ENCODE measurements around the gene BCAS1.

BCAS1 gene

DNA sequence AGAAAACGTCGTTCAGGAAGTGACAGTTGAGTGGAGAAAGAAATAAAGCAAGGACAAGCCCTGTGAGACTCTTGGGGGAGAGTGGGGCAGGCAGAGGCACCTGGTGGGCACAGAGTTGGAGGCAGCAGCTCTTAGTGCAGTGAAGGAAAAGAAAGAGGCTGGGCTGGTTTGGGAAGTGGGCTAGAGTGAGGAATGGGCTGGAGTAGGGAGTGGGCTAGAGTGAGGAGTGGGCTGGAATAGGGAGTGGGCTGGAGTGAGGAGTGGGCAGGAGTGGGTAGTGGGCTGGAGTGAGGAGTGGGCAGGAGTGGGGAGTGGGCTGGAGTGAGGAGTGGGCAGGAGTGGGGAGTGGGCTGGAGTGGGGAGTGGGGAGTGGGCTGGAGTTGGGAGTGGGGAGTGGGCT lies 43.7 kb upstream of the BCAS1 start:
- Mint-ChIP-seq H3K36me3 (ENCODE audit: low read depth) (no peaks in the 10 kb centered on the region), H3K4me3 (no peak overlapping the region), H3K9me3 (peaks cover 5% of the 10 kb centered on the region), H3K27me3 (ENCODE audit: low read depth, poor library complexity) (peaks cover 4% of the 10 kb centered on the region), H3K4me1 (peaks cover 13% of the 10 kb centered on the region), H3K27ac (no peak overlapping the region)
- TF ChIP-seq, protein P1, sequence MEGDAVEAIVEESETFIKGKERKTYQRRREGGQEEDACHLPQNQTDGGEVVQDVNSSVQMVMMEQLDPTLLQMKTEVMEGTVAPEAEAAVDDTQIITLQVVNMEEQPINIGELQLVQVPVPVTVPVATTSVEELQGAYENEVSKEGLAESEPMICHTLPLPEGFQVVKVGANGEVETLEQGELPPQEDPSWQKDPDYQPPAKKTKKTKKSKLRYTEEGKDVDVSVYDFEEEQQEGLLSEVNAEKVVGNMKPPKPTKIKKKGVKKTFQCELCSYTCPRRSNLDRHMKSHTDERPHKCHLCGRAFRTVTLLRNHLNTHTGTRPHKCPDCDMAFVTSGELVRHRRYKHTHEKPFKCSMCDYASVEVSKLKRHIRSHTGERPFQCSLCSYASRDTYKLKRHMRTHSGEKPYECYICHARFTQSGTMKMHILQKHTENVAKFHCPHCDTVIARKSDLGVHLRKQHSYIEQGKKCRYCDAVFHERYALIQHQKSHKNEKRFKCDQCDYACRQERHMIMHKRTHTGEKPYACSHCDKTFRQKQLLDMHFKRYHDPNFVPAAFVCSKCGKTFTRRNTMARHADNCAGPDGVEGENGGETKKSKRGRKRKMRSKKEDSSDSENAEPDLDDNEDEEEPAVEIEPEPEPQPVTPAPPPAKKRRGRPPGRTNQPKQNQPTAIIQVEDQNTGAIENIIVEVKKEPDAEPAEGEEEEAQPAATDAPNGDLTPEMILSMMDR (IDR thresholded peaks at IDR 0.05): no peak
- no peak for DNase-seq

DNA sequence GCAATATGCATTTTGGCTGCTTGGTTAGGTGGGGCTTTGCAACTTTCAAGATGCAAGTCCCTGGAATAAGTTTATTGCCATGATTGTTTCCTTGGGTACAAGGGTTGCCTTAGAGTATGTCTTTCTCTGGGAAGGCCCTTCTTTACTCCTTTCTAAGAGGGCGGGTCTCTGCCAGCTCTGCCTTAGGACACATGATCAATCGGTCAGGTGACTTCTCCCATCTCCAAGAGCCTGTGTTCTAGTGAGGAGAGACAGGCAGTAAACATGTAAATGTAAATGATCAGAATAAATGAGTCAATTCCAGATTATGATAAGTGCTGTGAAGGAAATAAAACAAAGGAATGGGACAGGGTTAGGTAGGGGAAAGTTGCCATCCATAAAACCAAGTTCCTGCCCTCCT lies 43.2 kb upstream of the BCAS1 start:
- Mint-ChIP-seq H3K4me3 (no peak overlapping the region), H3K4me1 (peaks cover 11% of the 10 kb centered on the region), H3K9me3 (peaks cover 5% of the 10 kb centered on the region), H3K27me3 (ENCODE audit: low read depth, poor library complexity) (peaks cover 4% of the 10 kb centered on the region), H3K27ac (no peak overlapping the region), H3K36me3 (ENCODE audit: low read depth) (no peaks in the 10 kb centered on the region)
- TF ChIP-seq, protein P1 (IDR thresholded peaks at IDR 0.05): no peak
- DNase-seq: no peak

GRCh38 chr20:54112221-54112884 lies 42.0 kb upstream of the BCAS1 start:
- Mint-ChIP-seq H3K36me3 (ENCODE audit: low read depth) (no peaks in the 10 kb centered on the region), H3K4me3 (no peak overlapping the region), H3K9me3 (peaks cover 5% of the 10 kb centered on the region), H3K4me1 (peaks cover 10% of the 10 kb centered on the region), H3K27me3 (ENCODE audit: low read depth, poor library complexity) (peaks cover 4% of the 10 kb centered on the region), H3K27ac (no peak overlapping the region)
- TF ChIP-seq, protein P1 (IDR thresholded peaks at IDR 0.05): no peak
- no peak for DNase-seq

DNA sequence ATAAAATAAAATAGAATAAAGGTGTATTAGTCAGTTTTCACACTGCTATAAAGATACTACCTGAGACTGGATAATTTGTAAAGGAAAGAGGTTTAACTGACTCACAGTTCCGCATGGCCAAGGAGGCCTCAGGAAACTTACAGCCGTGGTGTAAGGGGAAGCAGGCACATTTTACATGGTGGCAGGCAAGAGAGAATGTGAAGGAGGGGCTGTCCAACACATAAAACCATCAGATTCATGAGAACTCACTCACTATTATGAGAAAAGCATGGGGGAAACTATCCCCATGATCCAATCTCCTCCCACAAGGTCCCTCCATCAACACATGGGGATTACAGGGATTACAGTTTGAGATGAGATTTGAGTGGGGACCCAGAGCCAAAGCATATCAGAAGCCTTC lies 41.1 kb upstream of the BCAS1 start:
- DNase-seq: no peak
- Mint-ChIP-seq H3K4me3 (no peak overlapping the region), H3K27ac (no peak overlapping the region), H3K9me3 (peaks cover 5% of the 10 kb centered on the region), H3K36me3 (ENCODE audit: low read depth) (no peaks in the 10 kb centered on the region), H3K27me3 (ENCODE audit: low read depth, poor library complexity) (peaks cover 4% of the 10 kb centered on the region), H3K4me1 (peaks cover 10% of the 10 kb centered on the region)
- TF ChIP-seq, protein P1 (IDR thresholded peaks at IDR 0.05): no peak

- peaks cover 4% of the 10 kb centered on the region for H3K27me3 Mint-ChIP-seq (ENCODE audit: low read depth, poor library complexity)
- peaks cover 5% of the 10 kb centered on the region for H3K9me3 Mint-ChIP-seq
- TF ChIP-seq, protein P1 (IDR thresholded peaks at IDR 0.05): no peak
- H3K4me1 Mint-ChIP-seq: peaks cover 10% of the 10 kb centered on the region
- no peak overlapping the region for H3K4me3 Mint-ChIP-seq
- no peak for DNase-seq
- H3K27ac Mint-ChIP-seq: no peak overlapping the region
- no peaks in the 10 kb centered on the region for H3K36me3 Mint-ChIP-seq (ENCODE audit: low read depth)
Measured at GRCh38 chr20:54110457-54110856, 40.1 kb upstream of the BCAS1 start.

DNA sequence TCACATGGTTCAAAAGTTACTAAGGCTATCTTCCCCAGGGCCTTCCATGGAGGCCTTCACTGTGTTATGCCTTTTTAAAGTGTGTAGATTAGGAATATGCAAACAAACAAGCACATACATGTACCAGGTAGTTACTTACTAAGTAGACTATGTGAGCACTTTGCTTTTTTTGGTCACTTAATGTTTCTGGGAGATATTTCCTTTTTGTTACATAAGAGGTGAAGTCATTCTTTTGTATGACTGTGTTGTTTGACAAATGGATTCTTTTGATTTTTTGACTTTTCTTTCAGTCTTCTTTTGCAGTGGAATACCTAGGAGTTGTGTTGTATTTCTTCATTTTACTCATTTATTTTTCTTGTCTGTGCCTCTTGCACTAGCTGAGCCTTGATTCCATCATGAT lies 39.6 kb upstream of the BCAS1 start:
- TF ChIP-seq, protein P1 (IDR thresholded peaks at IDR 0.05): no peak
- H3K27ac Mint-ChIP-seq: no peak overlapping the region
- H3K9me3 Mint-ChIP-seq: peaks cover 5% of the 10 kb centered on the region
- no peaks in the 10 kb centered on the region for H3K36me3 Mint-ChIP-seq (ENCODE audit: low read depth)
- H3K4me3 Mint-ChIP-seq: no peak overlapping the region
- DNase-seq: no peak
- H3K27me3 Mint-ChIP-seq (ENCODE audit: low read depth, poor library complexity): peaks cover 6% of the 10 kb centered on the region
- peaks cover 10% of the 10 kb centered on the region for H3K4me1 Mint-ChIP-seq
